Esophagus muscularis mucosa (tissue), 4 donors: ENCODE measurements around the gene UPF3B. TPM values are rescaled to one million over a fixed set of nuclear protein-coding genes. Genes with fewer than 3 reads are reported as not detected.
"Not testable (repeated sequence)": the region's sequence is repeated elsewhere in the genome, so short reads cannot be mapped to it uniquely, and the experiment has no call there.

ENCODE experiments used
- DNase-seq: peaks from one replicate; pipeline ENCODE4 v3.0.0-alpha.2; 2017; ENCODE audit errors: extremely low spot score
- H3K27ac ChIP-seq, 4 donors: fragments of 200-600 bp; sonication (generic); replicated peaks in 1 of 4; 1 replicate in 3 of 4; 2 replicates in 1 of 4; pipeline ENCODE4 v1.5.1; 2016 to 2019; ENCODE audit warnings: mild to moderate bottlenecking in 1 of 4
- H3K27me3 ChIP-seq, 4 donors: fragments of 200-600 bp; sonication (generic); one replicate each; pipeline versions ENCODE4 v1.5.1 to v1.6.0; 2016 to 2019
- H3K36me3 ChIP-seq, 4 donors: fragments of 200-600 bp; sonication (generic); one replicate each; pipeline ENCODE4 v1.5.1; 2016 to 2019
- H3K4me1 ChIP-seq, 4 donors: fragments of 200-600 bp; sonication (generic); one replicate each; pipeline ENCODE4 v1.5.1; 2016 to 2019
- H3K4me3 ChIP-seq, 4 donors: fragments of 200-600 bp; sonication (generic); 1 replicate in 2 of 4; 2 replicates in 2 of 4; pipeline ENCODE4 v1.5.1; 2016 to 2019; ENCODE audit warnings: mild to moderate bottlenecking in 4 of 4, moderate library complexity in 1 of 4
- H3K9me3 ChIP-seq, 4 donors: fragments of 200-600 bp; sonication (generic); 1 replicate in 3 of 4; 2 replicates in 1 of 4; pipeline ENCODE4 v1.5.1; 2016 to 2019
- EP300 ChIP-seq: sonication (generic); formaldehyde crosslinking; IDR thresholded peaks from one replicate; pipeline ENCODE4 v1.6.1; 2017; ENCODE audit warnings: antibody characterized with exemption
- POLR2A ChIP-seq: fragments of 450-650 bp; IDR thresholded peaks from one replicate; pipeline ENCODE4 v1.6.1; 2017; ENCODE audit warnings: antibody characterized with exemption, moderate library complexity, mild to moderate bottlenecking, low read depth
- POLR2AphosphoS5 ChIP-seq, 2 donors: sonication (generic); formaldehyde crosslinking; IDR thresholded peaks; one replicate each; pipeline ENCODE4 v1.6.1; 2017; ENCODE audit warnings: antibody characterized with exemption in 2 of 2
- WGBS: methylation state at CpG from one replicate; pipeline ENCODE4 v1.1.5; 2018; 5-methylcytosine and 5-hydroxymethylcytosine counted together
- intact Hi-C: fragments of 100-400 bp; cut with DNase I; formaldehyde crosslinking; loops from one replicate; pipeline ENCODE4 v1.15.1; 2023
- total RNA-seq, 4 donors: library from RNA; depleted of rRNA; stranded (reverse); fragments of >200 nt; gene quantifications; one replicate each; pipeline versions ENCODE4 v1.1.0 to v1.2.1, GENCODE V29; 2016
- TF ChIP-seq, protein P1 (sequence below), 3 experiments: fragments of 200-600 bp in 2 of 3; fragments of 450-650 bp in 1 of 3; sonication (generic) in 2 of 3; IDR thresholded peaks; one replicate each; pipeline ENCODE4 v1.5.1; 2017 to 2019; ENCODE audit warnings: antibody characterized with exemption in 3 of 3, mild to moderate bottlenecking in 2 of 3, moderate library complexity in 1 of 3

The UPF3B gene
- total RNA-seq, 4 donors from 2014 or later, result 4.1 to 7.1 (median 4.9) TPM

DNA sequence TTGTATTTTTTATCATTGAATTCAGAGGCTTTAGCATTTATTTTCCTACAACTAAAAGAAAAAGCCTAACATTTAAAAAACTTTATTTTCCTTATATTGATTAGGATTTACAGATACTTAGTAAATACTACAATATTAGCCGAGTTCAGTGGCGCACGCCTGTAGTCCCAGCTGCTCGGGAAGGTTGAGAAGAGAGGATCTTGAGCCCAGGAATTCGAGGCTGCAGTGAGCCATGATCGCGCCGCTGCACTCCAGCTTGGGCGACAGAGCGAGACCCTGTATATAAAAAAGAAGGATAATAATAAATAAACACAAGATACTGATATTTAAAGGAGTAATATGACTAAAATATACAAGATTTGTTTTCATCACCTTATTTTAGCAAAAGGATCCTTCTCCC is 681 bp upstream of the UPF3B start:
- peak overlapping the region; percentile 80 to 91 (median 87) for H3K27ac ChIP-seq
- intact Hi-C loops, result no loop called here
- no peaks in the 10 kb centered on the region for H3K9me3 ChIP-seq
- TF ChIP-seq POLR2AphosphoS5 (IDR thresholded peaks at IDR 0.05), result no peak
- TF ChIP-seq, protein P1, sequence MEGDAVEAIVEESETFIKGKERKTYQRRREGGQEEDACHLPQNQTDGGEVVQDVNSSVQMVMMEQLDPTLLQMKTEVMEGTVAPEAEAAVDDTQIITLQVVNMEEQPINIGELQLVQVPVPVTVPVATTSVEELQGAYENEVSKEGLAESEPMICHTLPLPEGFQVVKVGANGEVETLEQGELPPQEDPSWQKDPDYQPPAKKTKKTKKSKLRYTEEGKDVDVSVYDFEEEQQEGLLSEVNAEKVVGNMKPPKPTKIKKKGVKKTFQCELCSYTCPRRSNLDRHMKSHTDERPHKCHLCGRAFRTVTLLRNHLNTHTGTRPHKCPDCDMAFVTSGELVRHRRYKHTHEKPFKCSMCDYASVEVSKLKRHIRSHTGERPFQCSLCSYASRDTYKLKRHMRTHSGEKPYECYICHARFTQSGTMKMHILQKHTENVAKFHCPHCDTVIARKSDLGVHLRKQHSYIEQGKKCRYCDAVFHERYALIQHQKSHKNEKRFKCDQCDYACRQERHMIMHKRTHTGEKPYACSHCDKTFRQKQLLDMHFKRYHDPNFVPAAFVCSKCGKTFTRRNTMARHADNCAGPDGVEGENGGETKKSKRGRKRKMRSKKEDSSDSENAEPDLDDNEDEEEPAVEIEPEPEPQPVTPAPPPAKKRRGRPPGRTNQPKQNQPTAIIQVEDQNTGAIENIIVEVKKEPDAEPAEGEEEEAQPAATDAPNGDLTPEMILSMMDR (IDR thresholded peaks at IDR 0.05), result no peak
- no peak for TF ChIP-seq POLR2A
- no peak for TF ChIP-seq EP300
- no peak for DNase-seq
- H3K36me3 ChIP-seq, result peaks cover 0 to 16% (median 0%) of the 10 kb centered on the region in 4 donors
- H3K27me3 ChIP-seq, result no peaks in the 10 kb centered on the region
- 47% methylated on average over 10 of the region's 10 CpGs for WGBS
- peak overlapping the region; percentile 65 to 77 (median 68) for H3K4me3 ChIP-seq
- peaks cover 0 to 16% (median 8%) of the 10 kb centered on the region in 4 donors for H3K4me1 ChIP-seq

DNA sequence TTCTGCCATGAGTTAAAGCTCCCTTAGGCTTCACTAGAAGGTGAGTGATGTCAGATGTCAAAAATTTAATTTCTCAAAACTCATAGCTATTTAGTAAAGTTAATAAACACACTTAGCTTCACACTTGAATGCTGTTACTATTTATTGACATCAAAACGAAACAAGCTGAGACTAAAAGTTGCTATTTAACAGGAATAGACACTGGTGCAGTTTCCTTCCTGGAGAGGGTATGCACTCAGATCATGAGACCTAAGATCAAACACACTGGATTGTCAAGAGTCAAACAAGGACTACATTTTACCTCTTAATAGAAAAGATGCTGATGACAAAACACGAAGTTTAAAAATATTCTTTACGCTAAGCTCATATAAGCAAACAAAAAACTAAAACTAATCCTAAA is 18.9 kb downstream of the UPF3B start:
- H3K4me3 ChIP-seq, result no peak overlapping the region
- no peaks in the 10 kb centered on the region for H3K9me3 ChIP-seq
- TF ChIP-seq POLR2A (no peak), EP300 (no peak), POLR2AphosphoS5 (IDR thresholded peaks at IDR 0.05) (no peak)
- TF ChIP-seq, protein P1 (IDR thresholded peaks at IDR 0.05), result no peak
- peaks cover 4 to 86% (median 62%) of the 10 kb centered on the region in 4 donors for H3K36me3 ChIP-seq
- no peaks in the 10 kb centered on the region for H3K4me1 ChIP-seq
- DNase-seq, result no peak
- 77% methylated on average over 3 of the region's 3 CpGs for WGBS
- H3K27me3 ChIP-seq, result no peaks in the 10 kb centered on the region
- no peak overlapping the region for H3K27ac ChIP-seq
- intact Hi-C loops, result no loop called here

DNA sequence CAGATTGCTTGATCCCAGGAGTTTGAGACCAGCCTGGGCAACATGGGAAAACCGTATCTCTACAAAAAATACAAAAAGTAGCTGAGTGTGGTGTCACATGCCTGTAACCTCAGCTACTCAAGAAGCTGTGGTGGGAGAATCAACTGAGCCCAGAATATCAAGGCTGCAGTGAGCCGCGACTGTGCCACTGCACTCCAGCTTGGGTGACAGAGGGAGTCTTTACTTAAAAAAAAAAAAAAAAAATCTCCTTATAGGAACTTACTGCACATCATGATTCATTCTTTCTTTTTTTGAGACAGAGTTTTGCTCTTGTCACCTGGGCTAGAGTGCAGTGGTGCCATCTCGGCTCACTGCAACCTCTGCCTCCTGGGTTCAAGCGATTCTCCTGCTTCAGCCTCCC is 24.3 kb downstream of the UPF3B start:
- Histone ChIP-seq H3K27ac (no peak overlapping the region), H3K4me1 (no peaks in the 10 kb centered on the region), H3K36me3 (peaks cover 0 to 36% (median 21%) of the 10 kb centered on the region in 4 donors), H3K4me3 (no peak overlapping the region), H3K9me3 (no peaks in the 10 kb centered on the region), H3K27me3 (no peaks in the 10 kb centered on the region)
- no peak for DNase-seq
- 98% methylated on average over 5 of the region's 5 CpGs for WGBS
- intact Hi-C loops, result no loop called here
- TF ChIP-seq POLR2A, result no peak
- TF ChIP-seq, protein P1 (IDR thresholded peaks at IDR 0.05), result no peak
- no peak for TF ChIP-seq EP300
- TF ChIP-seq POLR2AphosphoS5 (IDR thresholded peaks at IDR 0.05), result no peak

DNA sequence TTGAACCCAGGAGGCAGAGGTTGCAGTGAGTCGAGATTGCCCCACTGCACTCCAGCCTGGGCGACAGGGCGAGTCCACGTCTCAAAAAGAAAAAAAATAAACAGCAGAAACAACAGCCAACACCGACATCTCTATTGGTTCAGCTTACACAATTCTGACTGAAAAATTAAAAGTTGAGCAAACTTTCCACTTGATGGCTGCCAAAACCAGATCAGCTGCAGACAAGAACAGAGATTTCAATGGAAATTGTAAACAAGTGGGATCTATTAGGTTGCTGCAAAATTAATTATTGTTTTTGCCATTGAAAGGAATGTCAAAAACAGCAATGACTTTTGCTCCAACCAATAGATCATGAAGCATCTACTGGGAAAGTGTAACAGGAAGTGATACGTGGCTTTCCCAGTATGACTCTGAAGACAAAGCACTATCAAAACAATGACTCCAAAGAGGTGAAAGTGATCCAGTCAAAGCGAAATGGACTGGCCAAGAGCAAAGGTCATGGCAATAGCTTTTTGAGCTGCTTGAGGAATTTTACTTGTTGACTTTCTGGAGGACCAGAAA is 26.3 kb downstream of the UPF3B start:
- Histone ChIP-seq H3K9me3 (no peaks in the 10 kb centered on the region), H3K27me3 (no peaks in the 10 kb centered on the region), H3K36me3 (peaks cover 0 to 17% (median 8%) of the 10 kb centered on the region in 4 donors), H3K4me3 (no peak overlapping the region), H3K27ac (no peak overlapping the region), H3K4me1 (no peaks in the 10 kb centered on the region)
- intact Hi-C loops, result no loop called here
- WGBS, result 53% methylated on average over 7 of the region's 7 CpGs
- TF ChIP-seq EP300 (no peak), POLR2AphosphoS5 (IDR thresholded peaks at IDR 0.05) (no peak), POLR2A (no peak)
- TF ChIP-seq, protein P1 (IDR thresholded peaks at IDR 0.05), result no peak
- no peak for DNase-seq

- DNase-seq, H3K9me3 ChIP-seq, H3K27ac ChIP-seq, H3K36me3 ChIP-seq, H3K4me1 ChIP-seq, H3K4me3 ChIP-seq, H3K27me3 ChIP-seq, intact Hi-C loops: not testable (repeated sequence)
- 64% methylated on average over 2 of the region's 5 CpGs for WGBS
Observed at GRCh38 chrX:119824221-119824620, 28.5 kb downstream of the UPF3B start.

GRCh38 chrX:119821703-119822102 is 31.1 kb downstream of the UPF3B start:
- intact Hi-C loops, H3K4me1 ChIP-seq, H3K4me3 ChIP-seq, H3K36me3 ChIP-seq, H3K27me3 ChIP-seq, H3K9me3 ChIP-seq, DNase-seq, H3K27ac ChIP-seq: not testable (repeated sequence)
- 63% methylated on average over 3 of the region's 3 CpGs for WGBS
